HG02642 (cell line): Measurements from ENCODE around the gene NUS1.
"Not testable (repeated sequence)": the region's sequence is repeated elsewhere in the genome, so short reads cannot be mapped to it uniquely, and the experiment has no call there.

Experiments used
- ATAC-seq: cut with Tn5 transposase; IDR thresholded peaks from one replicate; pipeline ENCODE4 v1.9.1; 2021; ENCODE audit warnings: mild to moderate bottlenecking; ENCODE audit not compliant: unreplicated experiment, poor library complexity

NUS1 gene

DNA sequence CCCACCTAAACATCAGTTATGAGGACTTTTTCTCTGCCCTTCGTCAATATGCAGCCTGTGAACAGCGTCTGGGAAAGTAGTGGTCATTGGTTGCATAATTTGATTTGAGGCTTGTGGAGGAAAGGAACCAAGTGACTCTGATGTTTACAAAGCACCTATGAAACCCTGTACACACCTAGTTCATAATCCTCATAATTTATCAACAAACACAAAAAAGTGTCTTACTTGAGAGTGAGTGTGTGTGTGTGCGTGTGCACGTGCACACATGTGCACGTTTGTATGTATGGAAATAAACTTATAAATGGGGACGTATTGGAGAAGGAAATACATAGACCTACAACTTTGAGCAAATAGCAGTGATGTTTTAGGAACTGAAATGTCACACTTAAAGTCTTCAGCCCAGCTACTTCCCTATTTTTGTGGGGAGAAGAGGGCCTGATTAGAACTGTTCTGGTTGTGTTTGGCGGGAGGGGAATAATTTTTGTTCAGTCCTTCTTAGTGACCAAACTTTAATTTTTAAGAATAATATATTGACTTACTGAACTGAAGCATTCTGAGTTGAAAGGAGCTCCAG lies 31.8 kb downstream of the NUS1 start:
- not testable (repeated sequence) for ATAC-seq

DNA sequence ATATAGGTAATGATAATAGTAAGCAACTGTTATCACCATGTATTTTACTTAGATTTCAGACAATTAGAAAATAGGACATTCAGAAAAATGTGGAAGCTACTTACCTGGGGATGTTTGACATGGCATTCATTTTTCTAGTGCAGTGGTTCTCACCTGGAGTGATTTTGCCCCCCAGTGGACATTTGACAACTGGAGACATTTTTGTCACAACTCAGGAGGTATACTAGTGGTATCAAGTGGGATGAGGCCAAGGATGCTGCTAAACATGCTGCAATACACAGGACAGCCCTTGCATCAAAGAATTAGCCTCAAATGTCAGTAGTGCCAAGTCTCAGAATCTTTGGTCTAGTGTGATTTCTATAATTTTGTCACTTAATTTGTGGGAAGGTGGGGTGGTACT lies 36.1 kb downstream of the NUS1 start:
- no peak for ATAC-seq

DNA sequence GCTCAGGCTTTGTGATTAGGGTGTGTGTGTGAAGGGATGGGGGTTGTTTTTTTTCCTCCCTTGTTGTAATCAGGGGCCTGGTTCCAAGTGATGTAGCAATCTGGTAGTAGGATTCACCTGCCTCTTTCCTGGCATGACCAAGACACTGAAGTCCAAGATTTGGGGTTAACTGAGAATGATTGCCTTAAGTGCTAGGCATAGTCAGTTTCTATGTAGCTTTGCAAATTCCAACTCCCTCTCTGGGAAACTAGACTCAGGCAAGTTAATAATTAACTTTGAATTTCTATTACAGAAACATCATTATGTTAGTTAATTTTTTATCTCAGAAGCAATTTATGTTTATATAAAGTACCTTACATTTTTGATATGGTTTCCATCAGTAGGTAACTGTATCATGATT lies 43.6 kb downstream of the NUS1 start:
- ATAC-seq = no peak

DNA sequence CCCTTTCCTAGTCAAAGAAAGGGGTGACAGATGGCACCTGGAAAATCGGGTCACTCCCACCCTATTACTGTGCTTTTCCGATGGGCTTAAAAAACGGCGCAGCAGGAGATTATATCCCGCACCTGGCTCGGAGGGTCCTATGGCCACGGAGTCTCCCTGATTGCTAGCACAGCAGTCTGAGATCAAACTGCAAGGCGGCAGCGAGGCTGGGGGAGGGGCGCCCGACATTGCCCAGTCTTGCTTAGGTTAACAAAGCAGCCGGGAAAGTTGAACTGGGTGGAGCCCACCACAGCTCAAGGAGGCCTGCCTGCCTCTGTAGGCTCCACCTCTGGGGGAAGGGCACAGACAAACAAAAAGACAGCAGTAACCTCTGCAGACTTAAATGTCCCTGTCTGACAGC lies 46.3 kb downstream of the NUS1 start:
- ATAC-seq = not testable (repeated sequence)

DNA sequence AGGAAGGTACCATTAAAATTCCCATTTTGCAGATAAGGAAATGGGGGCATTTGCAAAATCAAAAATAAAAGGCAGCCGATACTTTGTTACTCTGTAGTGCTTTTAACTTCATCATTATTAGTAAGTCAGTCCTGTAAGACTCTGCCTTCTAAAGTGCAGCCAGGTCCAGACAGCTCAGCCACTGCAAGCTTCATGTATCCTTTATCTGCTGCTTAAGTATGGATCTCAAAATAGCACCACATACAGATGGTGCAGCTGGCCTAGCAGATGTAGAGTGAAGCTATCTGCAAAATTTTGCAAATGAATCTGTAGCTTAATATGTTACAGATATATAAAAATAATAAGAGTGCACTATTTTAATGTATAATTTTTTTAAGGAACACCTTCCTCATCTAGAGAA lies 53.4 kb downstream of the NUS1 start:
- ATAC-seq = no peak

DNA sequence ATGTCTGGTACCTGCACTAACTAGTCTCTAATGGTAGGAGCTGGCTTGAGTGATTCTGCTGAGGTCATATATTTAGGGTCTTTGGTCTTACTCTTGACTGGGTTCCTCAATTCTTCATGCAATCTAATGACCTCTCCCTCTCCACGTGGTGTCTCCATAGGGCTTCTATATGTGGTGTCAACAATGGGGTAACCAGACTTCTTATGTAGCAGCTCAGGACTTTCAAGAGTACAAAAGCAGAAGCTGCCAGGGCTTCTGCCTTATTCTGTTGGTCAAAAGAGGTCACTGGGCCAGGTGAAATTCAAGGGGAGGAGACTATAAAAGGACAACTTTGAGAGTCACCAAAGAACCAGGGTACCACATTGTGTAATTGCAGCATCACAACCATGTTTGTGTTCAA lies 54.3 kb downstream of the NUS1 start:
- ATAC-seq = no peak

DNA sequence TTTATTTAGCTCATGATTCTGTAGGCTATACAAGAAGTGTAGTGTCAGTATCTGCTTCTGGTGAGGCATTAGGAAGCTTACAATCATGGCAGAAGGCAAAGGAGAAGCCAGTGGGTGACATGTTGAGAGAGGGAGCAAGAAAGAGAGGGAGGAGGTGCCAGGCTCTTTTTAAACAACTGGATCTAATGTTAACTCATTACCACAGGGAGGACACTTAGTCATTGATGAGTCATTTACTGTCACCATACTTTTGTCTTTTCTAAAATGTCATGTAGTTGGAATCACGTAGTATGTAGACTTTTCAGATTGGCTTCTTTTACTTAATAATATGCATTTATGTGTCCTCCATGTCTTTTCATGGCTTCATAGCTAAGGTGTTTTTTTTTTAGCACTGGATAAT lies 58.1 kb downstream of the NUS1 start:
- no peak for ATAC-seq

DNA sequence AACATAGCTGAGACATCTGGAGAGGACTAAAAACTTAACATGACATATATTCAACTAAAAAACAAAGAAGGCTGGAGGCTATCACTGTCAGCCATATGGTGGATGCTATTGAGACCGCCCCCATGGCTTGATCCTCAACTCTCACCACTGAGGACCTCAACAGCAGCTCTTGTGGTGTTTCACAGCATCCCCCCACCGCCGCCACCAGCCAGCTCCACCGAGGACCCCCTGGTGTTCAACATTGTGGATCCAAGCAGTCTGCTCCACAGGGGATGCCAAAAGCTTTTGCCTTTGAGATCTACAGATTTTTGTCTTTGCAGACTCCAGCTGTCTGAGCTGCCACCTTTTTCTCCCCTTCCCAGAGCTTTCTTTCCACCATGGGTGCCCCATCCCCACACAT lies 64.6 kb downstream of the NUS1 start:
- no peak for ATAC-seq

DNA sequence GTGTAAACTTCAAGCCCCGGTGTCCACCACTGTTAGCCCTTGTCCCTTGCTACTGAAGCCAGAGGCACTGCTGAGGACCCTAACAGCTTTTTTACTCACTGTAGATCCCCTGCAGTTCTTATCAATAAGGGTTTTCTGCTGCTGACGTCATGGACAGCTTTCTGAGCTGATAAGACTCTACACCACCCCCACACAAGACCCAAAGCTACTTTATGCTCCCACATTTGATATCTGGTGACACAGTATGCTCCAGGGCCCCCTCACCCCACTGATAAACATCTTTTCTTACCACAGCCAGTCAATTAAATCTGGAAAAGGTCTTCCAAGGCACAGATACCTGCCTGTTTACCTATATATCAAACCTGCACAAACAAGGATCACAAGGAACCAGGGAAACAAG lies 65.3 kb downstream of the NUS1 start:
- no peak for ATAC-seq

DNA sequence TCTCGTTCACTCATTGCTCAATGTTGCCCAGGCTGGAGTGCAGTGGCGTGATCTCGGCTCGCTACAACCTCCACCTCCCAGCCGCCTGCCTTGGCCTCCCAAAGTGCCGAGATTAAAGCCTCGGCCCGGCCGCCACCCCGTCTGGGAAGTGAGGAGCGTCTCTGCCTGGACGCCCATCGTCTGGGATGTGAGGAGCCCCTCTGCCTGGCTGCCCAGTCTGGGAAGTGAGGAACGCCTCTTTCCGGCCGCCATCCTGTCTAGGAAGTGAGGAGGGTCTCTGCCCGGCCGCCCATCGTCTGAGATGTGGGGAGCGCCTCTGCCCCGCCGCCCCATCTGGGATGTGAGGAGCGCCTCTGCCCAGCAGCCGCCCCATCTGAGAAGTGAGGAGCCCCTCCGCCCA lies 75.4 kb downstream of the NUS1 start:
- ATAC-seq = not testable (repeated sequence)
